GM12801 (cell line): ENCODE data around the gene RGS14.

Source experiments
- CTCF ChIP-seq: IDR thresholded peaks from one replicate; pipeline ENCODE4 v1.5.1; 2011; ENCODE audit warnings: control low read depth; ENCODE audit not compliant: insufficient read length; ENCODE audit errors: extremely low read depth

RGS14 gene

GRCh38 chr5:177370488-177371119, 12.9 kb downstream of the RGS14 start:
- TF ChIP-seq CTCF, result no peak

GRCh38 chr5:177371120-177372033, 13.7 kb downstream of the RGS14 start:
- TF ChIP-seq CTCF, result no peak

GRCh38 chr5:177372034-177372896, 14.5 kb downstream of the RGS14 start:
- TF ChIP-seq CTCF, result no peak

- no peak for TF ChIP-seq CTCF
Measured at GRCh38 chr5:177372910-177373309, 15.2 kb downstream of the RGS14 start.

- no peak for TF ChIP-seq CTCF
Measured at GRCh38 chr5:177373806-177374205, 16.1 kb downstream of the RGS14 start.

- TF ChIP-seq CTCF, result no peak
Measured at GRCh38 chr5:177374211-177374610, 16.5 kb downstream of the RGS14 start.

- no peak for TF ChIP-seq CTCF
Measured at GRCh38 chr5:177376107-177376506, 18.4 kb downstream of the RGS14 start.
